SK-MEL-5 (cell line): Measurements from ENCODE around the gene ADAD1. TPM values are rescaled to one million over a fixed set of nuclear protein-coding genes. Genes with fewer than 3 reads are reported as not detected.
"Not testable (repeated sequence)": the region's sequence is repeated elsewhere in the genome, so short reads cannot be mapped to it uniquely, and the experiment has no call there.

ENCODE experiments used
- DNase-seq: peaks from one replicate; pipeline ENCODE4 v3.0.0-alpha.2; 2016; ENCODE audit warnings: low read depth, low spot score
- in situ Hi-C: cut with HindIII; loops from 2 replicates; pipeline ENCODE4 v1.10.0; 2016; ENCODE audit warnings: low sequenced_read_pairs, high pct_unique_total_duplicates, low pct_unique_long_range_greater_than_20kb
- polyA plus RNA-seq, 2 experiments: library from polyadenylated mRNA; depleted of rRNA; stranded (reverse); fragments of >200 nt; gene quantifications; 2 replicates each; pipeline ENCODE4 v1.2.3, GENCODE V29; 2015
- total RNA-seq: library from RNA; depleted of rRNA; stranded (reverse); fragments of >200 nt; shearing (Covaris generic); gene quantifications from 2 replicates; pipeline ENCODE4 v1.2.3, GENCODE V29; 2014; rRNA removed

Gene ADAD1
- not detected in 2 replicates for total RNA-seq
- not detected in 2 replicates for polyA plus RNA-seq (2015; cell fraction: cytosol; rRNA removed)
- not detected in 2 replicates for polyA plus RNA-seq (2015; cell fraction: nucleus; rRNA removed)

DNA sequence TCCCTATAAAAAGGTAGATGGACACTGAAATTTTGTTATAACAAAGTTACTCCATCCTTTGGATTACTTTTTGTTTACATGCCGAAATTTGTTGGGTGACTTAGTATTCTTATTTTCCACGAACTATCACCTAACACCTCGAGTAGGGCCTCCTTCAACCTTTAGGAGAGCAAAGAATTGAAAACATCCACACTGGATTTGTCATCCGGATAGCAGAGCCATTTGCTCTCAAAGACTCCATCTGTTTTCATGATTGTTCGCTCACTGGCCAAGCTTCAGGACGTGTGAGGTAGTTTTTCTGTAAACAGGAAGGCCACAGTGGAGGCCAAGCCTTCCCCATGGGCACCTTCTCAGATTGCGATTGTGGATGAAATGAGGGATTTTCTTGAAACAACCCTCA is at the start of gene ADAD1:
ADAD1 (plus strand) TSS at position 301 of the 400 bp plus-strand sequence. CDS start 1,059 bp downstream, outside the sequence.
- in situ Hi-C loops = no loop called here
- DNase-seq = no peak

DNA sequence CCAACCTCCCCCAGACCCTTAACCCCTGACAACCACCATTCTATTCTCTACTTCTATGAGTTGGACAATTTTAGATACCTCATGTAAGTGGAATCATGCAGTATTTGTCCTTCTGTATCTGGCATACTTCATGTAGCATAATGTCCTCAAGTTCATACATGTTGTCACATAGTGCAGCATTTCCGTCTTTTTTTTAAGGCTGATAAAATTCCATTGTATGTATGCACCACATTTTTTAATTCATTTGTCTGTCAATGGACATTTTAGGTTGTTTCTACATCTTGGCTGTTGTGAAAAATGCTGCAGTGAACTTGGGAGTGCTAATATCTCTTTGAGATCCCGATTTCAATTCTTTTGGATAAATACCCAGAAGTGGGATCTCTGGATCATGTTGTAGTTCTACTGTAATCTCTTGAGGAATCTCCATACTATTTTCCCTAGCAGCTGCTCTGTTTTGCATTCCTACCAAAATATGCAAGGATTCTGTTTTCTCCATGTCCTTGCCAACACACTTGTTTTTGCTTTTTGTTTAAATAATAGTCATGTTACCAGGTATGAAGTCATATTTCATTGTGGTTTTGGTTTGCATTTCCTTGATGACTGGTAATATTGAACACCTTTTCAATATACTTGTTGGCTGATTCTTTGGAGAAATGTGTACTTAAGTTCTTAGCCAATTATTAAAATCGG is 48.8 kb upstream of the ADAD1 start:
- DNase-seq = no peak
- in situ Hi-C loops = no loop called here

- in situ Hi-C loops = no loop called here
- no peak for DNase-seq
Measured at GRCh38 chr4:122331195-122331594, 47.6 kb upstream of the ADAD1 start.

DNA sequence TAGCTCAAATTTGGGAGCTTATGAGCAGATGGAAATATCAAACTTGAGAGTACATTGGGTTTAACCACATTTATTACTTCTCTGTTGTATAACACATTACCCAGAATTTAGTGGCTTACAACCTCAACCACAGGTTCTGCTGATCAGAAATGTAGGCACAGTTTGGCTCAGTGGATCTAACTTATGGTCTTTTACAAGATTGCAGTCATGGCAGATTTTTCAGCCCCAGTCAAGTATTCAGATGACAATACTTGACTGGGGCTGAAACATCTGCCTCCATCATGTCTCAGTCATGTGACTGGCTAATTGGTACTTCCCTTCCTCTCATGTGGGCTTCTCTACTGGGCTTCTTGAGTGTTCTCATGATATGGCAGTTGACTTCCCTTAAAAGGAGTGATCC is 44.0 kb upstream of the ADAD1 start:
- no peak for DNase-seq
- in situ Hi-C loops = no loop called here

- DNase-seq = no peak
- in situ Hi-C loops = no loop called here
Measured at GRCh38 chr4:122341886-122342285, 36.9 kb upstream of the ADAD1 start.

- in situ Hi-C loops = no loop called here
- DNase-seq = no peak
Measured at GRCh38 chr4:122346036-122346435, 32.8 kb upstream of the ADAD1 start.

GRCh38 chr4:122346503-122346902 is 32.3 kb upstream of the ADAD1 start:
- in situ Hi-C loops = no loop called here

DNA sequence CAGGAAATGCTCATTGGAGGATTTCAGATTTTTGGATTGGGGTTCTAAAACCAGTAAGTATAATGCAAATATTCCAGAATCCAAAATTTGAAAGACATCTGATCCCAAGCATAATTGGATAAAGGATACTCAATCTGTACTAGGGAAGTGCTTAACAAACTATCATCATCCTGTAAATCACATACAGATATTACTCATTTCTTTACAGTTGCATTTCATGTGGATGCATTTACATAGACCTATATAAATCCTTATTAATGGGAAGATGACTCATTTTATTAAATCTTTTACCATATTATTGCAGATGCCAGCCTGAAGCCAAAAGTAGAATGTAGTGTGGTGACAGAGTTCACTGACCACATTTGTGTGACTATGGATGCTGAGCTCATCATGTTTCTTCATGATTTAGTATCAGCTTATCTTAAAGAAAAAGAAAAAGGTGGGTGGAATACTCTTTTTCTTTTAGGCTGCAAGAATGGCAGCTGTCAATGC is 22.4 kb upstream of the ADAD1 start:
- DNase-seq = no peak
- in situ Hi-C loops = no loop called here

More at GRCh38 chr4:122346503-122346902, 32.3 kb upstream of the ADAD1 start:
- no peak for DNase-seq

- in situ Hi-C loops = no loop called here
Measured at GRCh38 chr4:122360754-122361153, 18.1 kb upstream of the ADAD1 start.

DNA sequence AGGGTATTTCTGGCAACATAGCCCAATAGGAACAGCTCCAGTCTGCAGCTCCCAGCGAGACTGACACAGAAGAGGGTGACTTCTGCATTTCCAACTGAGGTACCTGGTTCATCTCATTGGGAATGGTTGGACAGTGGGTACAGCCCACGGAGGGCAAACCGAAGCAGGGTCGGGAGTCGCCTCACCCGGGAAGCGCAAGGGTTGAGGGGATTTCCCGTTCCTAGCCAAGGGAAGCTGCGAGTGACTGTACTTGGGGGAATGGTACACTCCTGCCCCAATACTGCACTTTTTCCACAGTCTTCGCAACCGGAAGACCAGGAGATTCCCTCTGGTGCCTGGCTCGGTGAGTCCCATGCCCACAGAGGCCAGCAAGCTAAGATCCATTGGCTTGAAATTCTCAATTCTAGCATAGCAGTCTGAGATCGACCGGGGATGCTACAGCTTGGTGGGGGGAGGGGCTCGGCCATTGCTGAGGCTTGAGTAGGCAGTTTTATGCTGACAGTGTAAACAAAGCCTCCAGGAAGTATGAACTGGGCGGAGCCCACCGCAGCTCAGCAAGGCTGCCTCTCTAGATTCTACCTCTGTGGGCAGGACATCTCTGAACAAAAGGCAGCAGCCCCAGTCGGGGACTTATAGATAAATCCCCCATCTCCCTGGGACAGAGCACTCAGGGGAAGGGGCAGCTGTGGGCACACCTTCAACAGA is 14.0 kb upstream of the ADAD1 start:
- in situ Hi-C loops = no loop called here
- DNase-seq = no peak

More at GRCh38 chr4:122360754-122361153, 18.1 kb upstream of the ADAD1 start:
- DNase-seq = no peak

DNA sequence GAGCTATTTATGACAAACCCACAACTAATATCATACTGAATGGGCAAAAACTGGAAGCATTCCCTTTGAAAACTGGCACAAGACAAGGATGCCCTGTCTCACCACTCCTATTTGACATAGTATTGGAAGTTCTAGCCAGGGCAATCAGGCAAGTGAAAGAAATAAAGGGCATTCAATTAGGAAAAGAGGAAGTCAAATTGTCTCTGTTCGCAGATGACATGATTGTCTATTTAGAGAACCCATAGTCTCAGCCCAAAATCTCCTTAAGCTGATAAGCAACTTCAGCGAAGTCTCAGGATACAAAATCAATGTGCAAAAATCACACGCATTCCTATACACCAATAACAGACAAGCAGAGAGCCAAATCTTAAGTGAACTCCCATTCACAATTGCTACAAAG is 10.0 kb upstream of the ADAD1 start:
- DNase-seq, in situ Hi-C loops: not testable (repeated sequence)

- no peak for DNase-seq
- in situ Hi-C loops = no loop called here
Measured at GRCh38 chr4:122377352-122377751, 1.5 kb upstream of the ADAD1 start.

- no peak for DNase-seq
- in situ Hi-C loops = no loop called here
Measured at GRCh38 chr4:122379239-122379638, 428 bp downstream of the ADAD1 start.

DNA sequence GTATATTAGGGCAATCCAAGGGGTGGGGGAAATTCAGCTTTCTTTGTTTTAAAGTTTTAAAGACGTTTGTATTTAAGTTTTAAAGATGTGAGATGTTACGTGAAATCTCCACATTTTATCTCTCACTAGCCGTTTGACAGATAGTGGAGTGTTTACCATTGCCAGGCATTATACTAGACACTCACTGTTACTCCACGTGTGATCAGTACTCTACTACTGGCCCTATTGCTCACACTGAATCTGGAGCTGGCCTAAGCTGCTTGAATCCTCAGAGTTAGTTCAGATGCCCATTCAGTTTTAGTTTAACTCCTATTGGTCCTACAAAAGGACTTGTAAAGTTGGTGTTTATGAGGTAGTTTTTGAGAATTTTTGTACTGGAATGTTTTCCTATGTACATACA is 4.5 kb downstream of the ADAD1 start:
- in situ Hi-C loops = no loop called here
- no peak for DNase-seq

GRCh38 chr4:122384245-122384644 is 5.4 kb downstream of the ADAD1 start:
- in situ Hi-C loops = no loop called here
- DNase-seq = no peak

DNA sequence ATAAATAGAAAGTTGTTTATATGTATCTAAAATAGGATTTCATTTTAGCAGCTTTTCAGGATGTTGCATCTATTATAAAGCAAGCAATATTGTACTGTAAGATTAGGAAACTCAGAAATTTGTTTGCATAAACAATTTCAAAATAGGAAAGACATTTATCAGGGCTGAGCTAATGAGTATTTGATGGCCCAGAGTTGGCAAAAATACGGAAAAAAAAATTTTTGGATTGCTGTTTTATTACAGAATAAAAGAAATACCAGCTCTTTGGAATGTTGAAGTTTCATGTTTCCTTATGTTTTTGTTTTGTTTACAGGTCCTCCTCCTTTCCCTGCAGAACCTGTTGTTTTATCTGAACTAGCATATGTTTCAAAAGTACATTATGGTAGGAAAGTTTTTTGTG is 14.5 kb downstream of the ADAD1 start:
- DNase-seq = no peak
- in situ Hi-C loops = no loop called here

GRCh38 chr4:122403861-122404260 is 25.1 kb downstream of the ADAD1 start:
- in situ Hi-C loops = no loop called here
- no peak for DNase-seq

DNA sequence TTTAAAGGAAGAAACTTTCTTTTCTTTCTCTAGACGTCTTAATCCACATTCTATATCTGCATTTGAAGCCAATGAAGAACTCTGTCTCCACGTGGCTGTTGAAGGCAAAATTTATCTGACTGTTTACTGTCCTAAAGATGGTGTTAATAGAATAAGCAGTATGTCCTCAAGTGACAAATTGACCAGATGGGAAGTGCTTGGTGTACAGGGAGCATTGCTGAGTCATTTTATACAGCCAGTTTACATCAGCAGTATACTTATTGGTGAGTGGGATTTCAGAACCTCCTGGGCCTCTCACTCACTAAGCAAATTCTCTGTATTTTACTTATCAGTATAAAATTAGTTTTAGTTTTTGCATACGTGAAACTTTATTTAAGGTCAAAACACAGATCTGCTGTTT is 33.7 kb downstream of the ADAD1 start:
- no peak for DNase-seq
- in situ Hi-C loops = no loop called here

GRCh38 chr4:122423246-122423645 is 44.4 kb downstream of the ADAD1 start:
- in situ Hi-C loops = no loop called here
- no peak for DNase-seq
